ENCODE results near the gene PLA2G2C. TPM values are rescaled to one million over a fixed set of nuclear protein-coding genes. Genes with fewer than 3 reads are reported as not detected.

Gene PLA2G2C
- total RNA-seq, 1 donor from 2014 or later: not detected

DNA sequence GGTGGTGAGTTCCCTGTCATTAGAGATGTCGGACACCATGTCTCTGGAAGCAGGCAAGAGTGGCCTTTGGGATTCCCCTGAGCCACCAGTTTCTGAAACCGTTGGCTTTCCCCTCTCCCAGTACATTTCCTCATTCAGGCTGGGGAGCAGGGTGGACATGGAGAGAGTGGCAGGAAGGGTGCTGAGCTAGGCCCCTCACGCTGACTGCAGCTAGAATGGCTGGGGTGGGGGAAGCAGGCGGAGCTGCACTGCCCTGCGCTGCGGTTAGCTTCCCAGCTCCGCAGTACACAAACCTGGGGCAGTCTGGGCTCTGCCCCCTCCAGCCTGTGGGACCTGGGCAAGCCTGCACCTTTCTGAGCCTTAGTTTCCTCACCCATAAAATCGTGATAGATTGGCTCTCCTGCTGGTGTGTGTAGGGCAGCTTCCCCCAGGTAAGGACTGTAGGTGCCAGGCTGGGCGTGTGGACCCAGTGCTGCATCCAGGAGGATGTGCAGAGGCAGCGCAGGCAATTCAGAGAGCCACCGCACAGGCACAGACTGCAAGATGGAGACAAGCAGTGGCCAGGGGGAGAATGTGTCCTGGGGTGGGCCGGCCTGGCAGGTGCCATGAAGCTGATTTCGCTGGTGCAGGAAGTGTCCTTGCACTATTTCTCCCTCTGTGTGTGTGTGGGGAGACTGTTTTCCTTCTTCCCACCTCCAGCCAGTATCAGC is 44.2 kb downstream of the PLA2G2C start:
- H3K27ac Mint-ChIP-seq: no peak overlapping the region
- H3K4me3 Mint-ChIP-seq: no peak overlapping the region
- H3K4me1 Mint-ChIP-seq: no peaks in the 10 kb centered on the region
- ChIA-PET POLR2A (no interaction called here), CTCF (no interaction called here)
- H3K27me3 Mint-ChIP-seq: peaks cover 3% of the 10 kb centered on the region
- H3K36me3 Mint-ChIP-seq (ENCODE audit: low read depth): no peaks in the 10 kb centered on the region
- H3K9me3 Mint-ChIP-seq: no peaks in the 10 kb centered on the region
- DNase-seq (no peak), ATAC-seq (ENCODE audit: low read depth) (no peak)
- TF ChIP-seq, protein P1, sequence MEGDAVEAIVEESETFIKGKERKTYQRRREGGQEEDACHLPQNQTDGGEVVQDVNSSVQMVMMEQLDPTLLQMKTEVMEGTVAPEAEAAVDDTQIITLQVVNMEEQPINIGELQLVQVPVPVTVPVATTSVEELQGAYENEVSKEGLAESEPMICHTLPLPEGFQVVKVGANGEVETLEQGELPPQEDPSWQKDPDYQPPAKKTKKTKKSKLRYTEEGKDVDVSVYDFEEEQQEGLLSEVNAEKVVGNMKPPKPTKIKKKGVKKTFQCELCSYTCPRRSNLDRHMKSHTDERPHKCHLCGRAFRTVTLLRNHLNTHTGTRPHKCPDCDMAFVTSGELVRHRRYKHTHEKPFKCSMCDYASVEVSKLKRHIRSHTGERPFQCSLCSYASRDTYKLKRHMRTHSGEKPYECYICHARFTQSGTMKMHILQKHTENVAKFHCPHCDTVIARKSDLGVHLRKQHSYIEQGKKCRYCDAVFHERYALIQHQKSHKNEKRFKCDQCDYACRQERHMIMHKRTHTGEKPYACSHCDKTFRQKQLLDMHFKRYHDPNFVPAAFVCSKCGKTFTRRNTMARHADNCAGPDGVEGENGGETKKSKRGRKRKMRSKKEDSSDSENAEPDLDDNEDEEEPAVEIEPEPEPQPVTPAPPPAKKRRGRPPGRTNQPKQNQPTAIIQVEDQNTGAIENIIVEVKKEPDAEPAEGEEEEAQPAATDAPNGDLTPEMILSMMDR (IDR thresholded peaks at IDR 0.05): no peak
- intact Hi-C loops (cut with micrococcal nuclease): no loop called here

DNA sequence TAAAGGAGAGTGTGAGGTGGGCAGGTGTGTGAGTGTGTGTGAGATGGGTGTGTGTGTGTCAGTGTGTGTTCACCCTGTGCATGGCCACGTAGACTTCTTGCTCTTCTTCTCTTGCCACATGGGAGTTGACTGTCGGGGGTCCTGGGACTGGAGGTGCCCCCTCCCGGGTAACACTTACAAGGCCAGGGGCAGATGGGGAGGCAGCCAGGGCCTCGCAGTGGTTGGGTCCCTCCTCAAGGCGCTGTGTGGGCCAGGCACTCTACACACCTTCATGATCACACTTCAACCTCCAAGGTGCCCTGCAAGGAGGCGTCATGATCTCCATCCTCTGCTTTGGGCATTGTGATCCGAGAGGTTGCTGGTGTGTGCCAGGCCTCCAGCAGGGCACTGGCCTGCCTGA is 44.9 kb downstream of the PLA2G2C start:
- H3K9me3 Mint-ChIP-seq: no peaks in the 10 kb centered on the region
- no peaks in the 10 kb centered on the region for H3K4me1 Mint-ChIP-seq
- intact Hi-C loops (cut with micrococcal nuclease): no loop called here
- no peaks in the 10 kb centered on the region for H3K36me3 Mint-ChIP-seq (ENCODE audit: low read depth)
- no peak for DNase-seq
- TF ChIP-seq, protein P1 (IDR thresholded peaks at IDR 0.05): no peak
- ChIA-PET POLR2A (no interaction called here), CTCF (no interaction called here)
- ATAC-seq (ENCODE audit: low read depth): no peak
- H3K4me3 Mint-ChIP-seq: no peak overlapping the region
- no peak overlapping the region for H3K27ac Mint-ChIP-seq
- H3K27me3 Mint-ChIP-seq: peaks cover 3% of the 10 kb centered on the region

GRCh38 chr1:20141001-20141400 is 45.3 kb downstream of the PLA2G2C start:
- no peaks in the 10 kb centered on the region for H3K36me3 Mint-ChIP-seq (ENCODE audit: low read depth)
- H3K27ac Mint-ChIP-seq: no peak overlapping the region
- H3K4me1 Mint-ChIP-seq: no peaks in the 10 kb centered on the region
- no peaks in the 10 kb centered on the region for H3K9me3 Mint-ChIP-seq
- ATAC-seq (ENCODE audit: low read depth) (no peak), DNase-seq (no peak)
- CTCF ChIA-PET: no interaction called here
- TF ChIP-seq, protein P1 (IDR thresholded peaks at IDR 0.05): no peak
- intact Hi-C loops (cut with micrococcal nuclease): no loop called here
- H3K4me3 Mint-ChIP-seq: no peak overlapping the region
- POLR2A ChIA-PET: no interaction called here
- H3K27me3 Mint-ChIP-seq: peaks cover 3% of the 10 kb centered on the region

- Mint-ChIP-seq H3K27ac (no peak overlapping the region), H3K4me1 (no peaks in the 10 kb centered on the region), H3K9me3 (no peaks in the 10 kb centered on the region), H3K27me3 (peaks cover 3% of the 10 kb centered on the region), H3K4me3 (no peak overlapping the region), H3K36me3 (ENCODE audit: low read depth) (no peaks in the 10 kb centered on the region)
- ChIA-PET CTCF (no interaction called here), POLR2A (no interaction called here)
- ATAC-seq (ENCODE audit: low read depth) (no peak), DNase-seq (no peak)
- TF ChIP-seq, protein P1 (IDR thresholded peaks at IDR 0.05): no peak
- intact Hi-C loops (cut with micrococcal nuclease): no loop called here
Measured at GRCh38 chr1:20139776-20140612, 46.3 kb downstream of the PLA2G2C start.

- H3K4me1 Mint-ChIP-seq: no peaks in the 10 kb centered on the region
- ATAC-seq (ENCODE audit: low read depth): no peak
- no peak within 1 kb of the TSS for H3K27ac Mint-ChIP-seq
- peaks cover 5% of the 10 kb centered on the region for H3K27me3 Mint-ChIP-seq
- DNase-seq: no peak
- intact Hi-C loops (cut with micrococcal nuclease): no loop called here
- H3K4me3 Mint-ChIP-seq: no peak within 1 kb of the TSS
- ChIA-PET CTCF (no interaction called here), POLR2A (no interaction called here)
- TF ChIP-seq, protein P1 (IDR thresholded peaks at IDR 0.05): no peak
- no peaks in the 10 kb centered on the region for H3K36me3 Mint-ChIP-seq (ENCODE audit: low read depth)
- no peaks in the 10 kb centered on the region for H3K9me3 Mint-ChIP-seq
Measured at GRCh38 chr1:20138961-20139550, 47.3 kb downstream of the PLA2G2C start, which contains the start of gene PLA2G2F. Gene PLA2G2F, plus strand, starts transcription at chr1:20139323. Its CDS starts 105 bp downstream, at chr1:20139428.

Data from activated B cell treated with CpG ODN at 0.5 μM for 24 hours (primary cell).